COLO829 (cell line): ENCODE measurements around the gene OBSCN.

ENCODE experiments used
- DNase-seq: peaks from one replicate; pipeline ENCODE4 v3.0.0; 2012; ENCODE audit warnings: low spot score

The OBSCN gene

GRCh38 chr1:228279011-228279721, 71.3 kb downstream of the OBSCN start:
- no peak for DNase-seq

GRCh38 chr1:228279722-228280105, 71.9 kb downstream of the OBSCN start:
- no peak for DNase-seq

- DNase-seq: no peak
Measured at GRCh38 chr1:228280106-228280901, 72.5 kb downstream of the OBSCN start.

- no peak for DNase-seq
Measured at GRCh38 chr1:228280961-228281591, 73.2 kb downstream of the OBSCN start.

GRCh38 chr1:228281631-228282328, 73.9 kb downstream of the OBSCN start:
- DNase-seq: no peak

GRCh38 chr1:228282329-228283042, 74.6 kb downstream of the OBSCN start:
- no peak for DNase-seq

- DNase-seq: no peak
Measured at GRCh38 chr1:228283043-228283371, 75.2 kb downstream of the OBSCN start.

GRCh38 chr1:228283476-228284147, 75.8 kb downstream of the OBSCN start:
- no peak for DNase-seq

GRCh38 chr1:228284148-228284495, 76.3 kb downstream of the OBSCN start:
- DNase-seq: no peak

GRCh38 chr1:228284521-228284920, 76.7 kb downstream of the OBSCN start:
- no peak for DNase-seq

- DNase-seq: no peak
Measured at GRCh38 chr1:228285661-228286504, 78.0 kb downstream of the OBSCN start.

- no peak for DNase-seq
Measured at GRCh38 chr1:228286505-228287417, 78.9 kb downstream of the OBSCN start.

GRCh38 chr1:228287541-228288425, 79.9 kb downstream of the OBSCN start:
- DNase-seq: no peak

- no peak for DNase-seq
Measured at GRCh38 chr1:228288536-228289238, 80.8 kb downstream of the OBSCN start.

GRCh38 chr1:228289239-228289849, 81.5 kb downstream of the OBSCN start:
- no peak for DNase-seq

GRCh38 chr1:228289996-228290881, 82.4 kb downstream of the OBSCN start:
- DNase-seq: no peak
